GM12878 (cell line): Measurements from ENCODE around the gene TMEM167A. TPM values are rescaled to one million over a fixed set of nuclear protein-coding genes. Genes with fewer than 3 reads are reported as not detected.
A peak's percentile ranks its signal among the peaks of the same experiment; 100 is the strongest.

Experiments used
- ASH2L ChIP-seq: fragments of 300-600, 200-600 bp; sonication (generic); IDR thresholded peaks from 2 replicates; pipeline ENCODE4 v1.6.1; 2017; ENCODE audit warnings: low read depth, mild to moderate bottlenecking, borderline replicate concordance
- E2F8 ChIP-seq: fragments of 450-650 bp; IDR thresholded peaks from 2 replicates; pipeline ENCODE4 v1.6.1; 2018; ENCODE audit warnings: mild to moderate bottlenecking, low read depth, moderate library complexity; ENCODE audit not compliant: partially characterized antibody
- EP300 ChIP-seq, 2 experiments: fragments of 150-350 bp in 1 of 2; IDR thresholded peaks; 2 replicates each; pipeline ENCODE4 v1.6.1; 2011 to 2012; ENCODE audit warnings: low read depth in 2 of 2, low read length in 2 of 2, borderline replicate concordance in 1 of 2, improper control_type of control experiment in 1 of 2, inconsistent platforms in 1 of 2; ENCODE audit not compliant: control insufficient read depth in 1 of 2
- EZH2 ChIP-seq: IDR thresholded peaks from 2 replicates; pipeline ENCODE4 v1.6.1; 2012; ENCODE audit warnings: low read depth, mild to moderate bottlenecking, control low read depth, inconsistent platforms, low read length, borderline replicate concordance; ENCODE audit not compliant: control insufficient read depth
- HSF1 ChIP-seq: fragments of 150-350 bp; IDR thresholded peaks from 2 replicates; pipeline ENCODE4 v1.6.1; 2014; ENCODE audit warnings: mild to moderate bottlenecking, low read depth, low read length
- JUND ChIP-seq: IDR thresholded peaks from 2 replicates; pipeline ENCODE4 v1.6.1; 2012; ENCODE audit warnings: low read depth, mild to moderate bottlenecking, low read length, improper control_type of control experiment, moderate library complexity
- LARP7 ChIP-seq: fragments of 450-650 bp; IDR thresholded peaks from 2 replicates; pipeline ENCODE4 v1.6.1; 2017; ENCODE audit warnings: mild to moderate bottlenecking
- NR2C1 ChIP-seq: fragments of 450-650 bp; IDR thresholded peaks from 2 replicates; pipeline ENCODE4 v1.6.1; 2017; ENCODE audit warnings: antibody characterized with exemption, mild to moderate bottlenecking, moderate library complexity
- NR2F1 ChIP-seq: fragments of 450-650 bp; conservative IDR thresholded peaks from 2 replicates; pipeline ENCODE4 v1.6.1; 2017; ENCODE audit warnings: mild to moderate bottlenecking
- PRDM15 ChIP-seq: fragments of 450-650 bp; formaldehyde crosslinking; IDR thresholded peaks from 2 replicates; pipeline ENCODE4 v1.4.0; 2020; ENCODE audit warnings: mild to moderate bottlenecking, moderate library complexity
- RBBP5 ChIP-seq: fragments of 200-600 bp; sonication (generic); conservative IDR thresholded peaks from 2 replicates; pipeline ENCODE4 v1.6.1; 2016
- REST ChIP-seq: IDR thresholded peaks from 2 replicates; pipeline ENCODE4 v1.6.1; 2012; ENCODE audit warnings: mild to moderate bottlenecking, low read depth, low read length
- SMAD1 ChIP-seq: fragments of 450-650 bp; IDR thresholded peaks from 2 replicates; pipeline ENCODE4 v1.6.1; 2018; ENCODE audit warnings: mild to moderate bottlenecking, low read depth; ENCODE audit not compliant: partially characterized antibody
- TCF3 ChIP-seq: IDR thresholded peaks from 2 replicates; pipeline ENCODE4 v1.6.1; 2012; ENCODE audit warnings: low read depth, mild to moderate bottlenecking, low read length, borderline replicate concordance; ENCODE audit not compliant: insufficient read depth
- ZNF24 ChIP-seq: fragments of 450-650 bp; IDR thresholded peaks from 2 replicates; pipeline ENCODE4 v1.6.1; 2017; ENCODE audit warnings: antibody characterized with exemption, mild to moderate bottlenecking
- ZNF622 ChIP-seq: fragments of 450-650 bp; IDR thresholded peaks from 2 replicates; pipeline ENCODE4 v1.6.1; 2017; ENCODE audit warnings: mild to moderate bottlenecking, inconsistent platforms
- polyA plus RNA-seq, 11 experiments: library from polyadenylated mRNA; depleted of rRNA in 4 of 11; unstranded in 6 of 11; stranded (reverse) in 5 of 11; fragments of >200 nt; fragmentation: Nextera tagmentation in 4 of 11; fragmentation: Illumina TruSeq in 1 of 11; extraction: Ambion mirVana in 4 of 11; extraction: Trizol in 1 of 11; gene quantifications; 1 replicate in 1 of 11; 2 replicates in 10 of 11; pipeline versions ENCODE4 v1.2.1 to v1.2.3, GENCODE V29; 2011 to 2016; ENCODE audit warnings: inconsistent platforms in 2 of 11, missing spikeins in 2 of 11, low read depth in 1 of 11
- total RNA-seq, 4 experiments: library from RNA; depleted of rRNA in 3 of 4; stranded (reverse); fragments of >200 nt in 3 of 4; fragmentation: Illumina TruSeq in 1 of 4; extraction: Trizol in 1 of 4; gene quantifications; 2 replicates each; pipeline versions ENCODE4 v1.2.1 to v1.2.3, GENCODE V29; 2013 to 2021

Gene TMEM167A
- total and polyA plus RNA-seq, 10 of the 15 experiments (the other 5 are each of a cell fraction or from before 2014, with no cell fraction given), result 29.5 to 363 (median 85.6) TPM

- TF ChIP-seq E2F8 (peak; percentile 89), TCF3 (0 out of 2 replicates have a peak, but pooled peaks have one; percentile 67), SMAD1 (peak; percentile 70), LARP7 (no peak), ASH2L (no peak), REST (no peak), RBBP5 (no peak), NR2C1 (0 out of 2 replicates have a peak, but pooled peaks have one; percentile 19), ZNF622 (no peak), HSF1 (no peak), EZH2 (no peak), PRDM15 (no peak), NR2F1 (peak; percentile 12; the same call in 1 of the 2 replicates), EP300 (IDR thresholded peaks at IDR 0.05; ENCODE audit: borderline replicate concordance in 1 of 2, control insufficient read depth in 1 of 2, low read depth in 2 of 2, low read length in 2 of 2) (no peak; a peak in 1 of 4 replicates), JUND (no peak), ZNF24 (no peak)
Measured at GRCh38 chr5:83076742-83077661, at the start of gene TMEM167A, which contains the start of gene XRCC4 (continued).
